ENCODE results near the gene ST6GALNAC3.

ST6GALNAC3 gene

DNA sequence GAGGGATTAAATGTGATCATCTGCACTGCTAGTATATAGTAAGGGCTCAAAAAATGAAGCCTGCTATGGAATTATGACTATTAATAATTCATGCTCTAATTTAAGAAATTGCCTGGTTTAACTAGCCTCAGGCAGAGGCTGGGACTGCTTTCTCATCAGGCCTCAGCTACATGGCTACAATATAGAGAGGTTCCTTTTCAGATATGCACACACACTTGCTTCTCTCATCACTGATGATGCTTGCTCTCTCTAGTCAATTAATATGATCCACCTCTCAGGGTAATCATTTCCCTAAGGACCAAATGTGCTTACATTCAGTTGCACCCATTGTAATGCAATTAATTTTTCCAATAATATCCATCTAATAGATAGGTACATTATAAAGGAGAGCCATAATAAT lies 467.8 kb downstream of the ST6GALNAC3 start:
- DNase-seq = no peak

DNA sequence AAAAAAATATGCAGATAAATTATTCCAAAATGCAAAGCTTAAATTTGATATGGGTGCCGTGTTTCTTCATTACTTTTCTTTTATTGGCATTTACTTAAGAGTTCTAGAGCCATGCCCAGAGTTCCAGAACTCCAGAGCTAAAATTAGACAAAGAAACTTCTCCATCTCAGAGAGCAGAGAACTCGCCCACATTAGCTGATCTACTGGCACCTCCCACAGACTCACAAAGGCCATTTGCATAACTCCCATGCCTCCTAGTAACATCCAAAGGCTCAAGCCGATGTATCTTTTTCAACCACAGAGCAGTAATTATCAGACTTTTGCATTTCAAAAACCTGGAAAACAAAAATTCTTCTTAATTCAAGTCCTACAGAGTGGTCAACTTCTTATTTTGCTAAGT lies 468.9 kb downstream of the ST6GALNAC3 start:
- no peak for DNase-seq

DNA sequence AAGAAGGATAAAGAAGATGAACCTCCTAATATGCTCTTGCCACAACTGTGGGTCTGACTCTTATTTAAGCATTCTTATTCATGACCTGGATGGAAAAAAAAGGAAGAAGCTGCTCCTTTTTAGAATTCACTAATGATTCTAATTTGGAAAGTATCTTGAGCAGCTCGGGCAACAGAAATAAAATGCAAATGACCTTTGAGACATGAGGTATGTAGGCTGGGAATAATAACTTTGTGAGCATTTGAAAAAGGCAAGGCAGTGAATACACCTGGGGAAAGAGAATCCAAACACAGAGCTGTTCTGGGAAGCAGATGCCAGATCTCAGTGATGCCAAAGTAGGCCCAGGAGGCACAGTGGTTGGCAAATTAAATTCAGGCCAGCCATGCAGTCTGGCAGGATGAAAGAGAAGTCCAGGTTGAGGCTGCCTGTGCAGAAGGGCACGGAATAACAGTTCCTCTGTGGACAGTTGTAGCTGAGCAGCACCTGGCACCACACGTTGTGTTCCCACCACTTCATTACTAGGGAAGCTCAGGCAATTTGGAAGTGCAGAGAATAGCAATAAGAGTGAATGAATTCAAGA lies 471.9 kb downstream of the ST6GALNAC3 start:
- DNase-seq = no peak

DNA sequence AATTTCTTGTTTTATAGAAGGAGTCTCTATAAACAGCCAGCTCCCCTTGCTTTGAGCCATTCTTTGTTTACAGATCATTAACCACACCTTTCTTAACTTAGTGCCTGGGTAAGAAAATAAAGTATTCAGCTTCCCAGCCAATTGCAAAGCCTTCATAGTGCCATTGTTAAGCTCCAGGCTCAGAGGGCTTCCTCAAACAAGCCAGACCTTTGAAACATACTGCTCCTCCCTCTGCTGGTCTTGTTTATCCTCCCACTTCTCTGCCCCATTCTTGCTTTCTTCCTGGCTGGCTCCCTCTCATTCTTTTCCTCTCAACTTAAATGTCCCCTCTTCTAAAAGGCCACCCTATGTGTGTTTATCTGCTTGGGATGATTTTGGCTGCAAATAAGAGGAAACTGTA lies 473.4 kb downstream of the ST6GALNAC3 start:
- DNase-seq = no peak

DNA sequence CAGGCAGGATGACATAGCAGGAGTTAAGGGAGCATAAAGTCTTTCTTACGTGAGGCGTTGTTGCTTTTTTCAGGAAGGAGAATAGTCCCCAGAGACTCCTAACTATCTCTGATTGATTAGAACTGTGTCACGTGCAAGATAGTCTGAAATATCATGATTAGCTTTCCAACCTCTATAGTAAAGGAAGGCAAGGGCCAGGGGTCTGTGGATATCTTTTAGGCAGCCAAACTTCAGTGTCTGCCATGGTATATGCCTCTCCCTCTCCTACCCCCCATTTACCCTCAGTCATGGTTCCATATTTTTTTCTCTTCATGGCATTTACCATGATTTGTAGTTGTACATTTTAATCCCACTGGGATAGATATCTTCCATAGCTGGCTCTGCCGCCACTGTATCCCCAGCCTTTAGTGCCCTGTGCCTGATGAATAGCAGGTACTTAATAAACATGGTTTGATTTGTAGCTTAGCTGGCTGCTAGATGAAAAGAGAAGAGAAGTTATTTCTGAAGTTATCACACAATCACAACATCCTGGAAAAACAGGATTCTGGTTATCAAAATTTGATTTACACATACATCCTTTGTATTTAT lies 474.1 kb downstream of the ST6GALNAC3 start:
- DNase-seq = no peak

DNA sequence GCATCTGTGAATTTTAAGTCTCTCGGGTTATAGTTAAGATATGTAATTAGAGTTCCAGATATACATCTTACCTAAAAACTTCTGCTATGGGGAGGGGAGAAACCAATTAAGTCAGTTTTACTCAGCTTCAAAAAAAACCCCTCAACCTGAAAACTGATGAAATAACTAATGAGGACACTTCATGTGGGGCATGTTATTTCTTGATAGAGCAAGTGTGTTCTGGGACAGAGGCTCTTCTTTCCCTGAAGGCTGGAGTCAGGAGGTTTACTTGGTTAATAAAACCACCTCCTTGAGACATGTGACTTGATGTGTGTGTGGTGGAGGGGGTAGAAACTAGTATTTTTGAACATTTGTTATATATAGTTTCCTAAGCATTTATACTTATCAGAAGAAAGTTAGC lies 479.7 kb downstream of the ST6GALNAC3 start:
- DNase-seq = no peak

DNA sequence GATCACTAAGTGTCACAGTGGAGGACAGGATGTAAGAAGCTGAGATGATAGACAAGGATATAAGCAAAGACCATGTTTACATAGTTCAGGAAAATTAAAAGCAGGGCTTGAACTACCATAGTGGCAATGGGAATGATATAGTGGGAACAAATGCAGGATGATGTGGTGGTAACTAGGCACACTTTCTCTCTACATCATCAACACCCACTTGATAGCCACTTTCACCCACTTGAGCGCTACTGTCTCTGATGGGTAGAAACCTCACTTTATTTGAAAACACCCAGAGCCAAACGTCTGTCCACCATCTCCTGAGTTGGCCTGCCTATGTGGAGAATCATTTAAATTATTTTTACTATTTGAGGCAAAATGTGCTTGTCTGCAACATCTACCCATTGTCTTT lies 487.7 kb downstream of the ST6GALNAC3 start:
- DNase-seq = no peak

DNA sequence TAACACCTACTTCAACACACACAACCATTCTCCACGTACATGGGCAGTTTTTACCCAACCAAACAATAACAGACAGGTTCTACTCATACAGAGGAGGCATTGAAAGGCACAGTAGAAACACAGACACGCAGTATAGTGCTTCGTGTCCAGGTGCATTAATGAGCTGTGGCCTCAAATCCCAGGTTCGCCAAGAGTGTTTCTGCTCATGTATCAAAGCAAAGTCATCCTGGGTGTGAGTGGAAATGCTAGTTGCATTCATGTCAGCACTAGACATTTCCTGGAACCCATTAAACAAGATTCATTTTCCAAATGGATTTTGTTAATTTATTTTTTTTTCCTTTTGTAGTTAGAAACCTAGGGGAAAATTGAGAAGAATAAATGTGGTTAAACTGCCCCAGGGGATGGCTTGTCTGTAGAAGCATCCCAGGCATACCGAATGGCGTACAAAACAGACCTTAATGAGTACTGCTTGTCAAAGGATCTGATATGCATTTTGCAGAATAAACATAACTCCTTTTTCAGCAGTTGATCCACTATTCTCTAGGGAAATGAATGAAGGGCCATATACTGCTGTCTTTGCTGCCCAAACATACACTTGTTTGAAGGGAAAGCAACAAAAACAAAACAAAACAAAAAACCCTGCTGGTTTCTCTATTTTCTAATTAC lies 494.2 kb downstream of the ST6GALNAC3 start:
- no peak for DNase-seq

DNA sequence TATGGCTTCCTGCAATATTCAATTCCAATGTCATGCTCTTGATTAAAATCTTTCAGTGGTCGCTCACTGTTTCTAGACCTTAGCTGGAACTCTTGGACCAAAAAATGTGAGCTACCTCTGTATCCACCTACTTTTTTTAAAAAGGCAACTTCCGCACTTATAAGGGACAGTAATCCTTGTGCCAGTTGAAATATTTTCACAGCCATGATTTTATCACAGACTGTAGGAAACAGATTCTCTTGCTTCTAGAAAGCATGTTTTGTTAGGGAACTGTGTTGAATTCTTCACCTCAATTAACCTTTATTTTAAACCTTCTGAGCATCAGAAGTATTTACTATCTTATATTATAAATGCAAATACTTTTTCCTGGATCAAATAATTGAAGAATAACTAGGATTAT lies 496.7 kb downstream of the ST6GALNAC3 start:
- no peak for DNase-seq

DNA sequence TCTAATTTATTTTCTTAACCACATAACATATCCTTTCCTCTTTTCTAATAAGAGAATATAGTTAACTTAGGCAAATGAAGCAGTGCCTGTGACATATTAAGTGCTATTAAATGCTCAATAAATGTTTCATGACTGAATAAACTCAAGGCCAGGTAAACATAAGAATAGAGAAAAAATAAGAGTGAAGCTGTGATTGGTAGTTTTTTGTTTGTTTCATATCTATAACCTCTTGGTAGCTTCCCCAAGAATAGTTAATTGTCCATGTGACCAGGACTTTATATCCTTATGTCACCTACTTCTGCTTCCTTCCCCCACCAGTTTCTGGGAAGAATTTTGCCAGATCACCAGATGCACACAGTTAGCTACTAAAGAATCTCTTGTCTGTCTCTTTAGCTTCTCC lies 497.7 kb downstream of the ST6GALNAC3 start:
- DNase-seq = no peak

DNA sequence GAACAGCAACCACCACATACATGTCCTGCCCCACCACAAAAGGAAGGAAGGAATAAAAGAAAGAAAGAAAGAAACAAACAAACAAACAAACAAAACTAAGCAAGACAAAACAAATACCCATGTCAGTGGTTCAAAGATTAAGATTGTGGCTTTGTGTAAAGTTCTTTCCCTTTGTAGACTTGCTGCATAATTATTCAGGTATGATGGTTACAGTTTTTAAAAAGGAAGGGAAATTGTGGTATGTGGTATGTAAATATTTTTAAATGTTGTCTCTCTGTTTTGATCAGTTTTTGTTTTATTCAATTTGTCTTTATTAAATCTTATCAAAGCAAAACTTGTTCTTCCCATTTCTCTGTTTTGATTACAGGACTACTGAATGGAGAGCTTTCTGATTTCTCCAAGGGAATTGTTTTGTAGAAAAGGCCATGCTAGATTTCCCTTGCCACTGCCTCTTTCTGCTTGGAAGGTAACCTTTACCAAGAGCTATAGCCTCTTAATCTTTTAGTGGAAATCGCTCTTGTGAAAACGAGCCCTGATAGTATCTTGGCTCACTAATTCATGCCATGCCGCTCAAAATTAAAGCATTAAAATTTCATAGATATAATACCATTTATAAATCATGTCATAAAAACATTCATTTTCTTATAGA lies 502.5 kb downstream of the ST6GALNAC3 start:
- no peak for DNase-seq

DNA sequence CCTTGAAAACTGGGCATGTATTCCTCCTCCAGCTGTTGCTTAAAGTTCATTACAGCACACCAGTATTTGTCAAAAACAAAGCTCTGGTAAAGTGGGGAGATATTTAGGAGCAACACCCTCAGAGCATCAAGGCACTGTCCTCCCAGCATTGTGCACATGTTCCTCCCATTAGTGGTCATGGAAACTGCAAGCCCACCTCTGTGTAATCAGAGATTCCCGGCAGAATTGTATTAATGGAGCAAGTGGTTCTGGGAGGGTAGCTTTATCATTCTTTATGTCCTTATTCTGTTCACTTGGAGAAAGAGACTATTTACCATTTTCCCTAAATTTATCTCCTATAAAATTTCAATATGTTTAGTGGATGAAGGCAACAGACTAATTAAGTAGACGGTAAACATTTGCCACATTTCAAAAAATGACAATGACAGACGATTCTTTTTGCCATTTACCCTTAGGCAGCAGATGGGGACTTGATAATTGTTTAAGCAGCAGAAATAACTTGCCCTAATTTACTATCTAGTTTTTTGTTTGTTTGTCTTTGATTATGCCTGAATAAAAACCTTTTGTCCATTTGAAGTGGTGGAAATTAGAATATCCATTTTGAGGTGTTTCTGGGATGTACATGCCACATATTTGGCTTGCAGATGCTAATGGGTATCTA lies 503.1 kb downstream of the ST6GALNAC3 start:
- DNase-seq = no peak

DNA sequence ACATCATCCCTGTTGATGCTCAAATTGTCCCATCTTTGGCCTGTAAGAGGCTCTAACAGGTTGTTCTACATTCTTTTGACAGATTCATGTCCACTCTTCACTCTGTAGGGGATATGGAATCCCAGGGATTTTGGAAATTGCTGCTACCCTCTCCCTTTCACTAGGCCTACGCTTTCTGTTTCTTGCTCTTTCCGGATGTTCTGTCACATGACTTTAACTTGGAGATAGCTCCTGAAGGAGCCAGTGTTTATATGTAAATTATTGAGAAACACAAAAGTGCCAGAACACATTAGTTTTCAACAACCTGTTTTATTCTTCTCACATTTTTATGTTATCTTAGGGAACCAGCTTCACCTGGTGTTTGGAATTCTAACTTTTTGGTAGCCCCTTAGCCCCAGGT lies 505.7 kb downstream of the ST6GALNAC3 start:
- DNase-seq = no peak

DNA sequence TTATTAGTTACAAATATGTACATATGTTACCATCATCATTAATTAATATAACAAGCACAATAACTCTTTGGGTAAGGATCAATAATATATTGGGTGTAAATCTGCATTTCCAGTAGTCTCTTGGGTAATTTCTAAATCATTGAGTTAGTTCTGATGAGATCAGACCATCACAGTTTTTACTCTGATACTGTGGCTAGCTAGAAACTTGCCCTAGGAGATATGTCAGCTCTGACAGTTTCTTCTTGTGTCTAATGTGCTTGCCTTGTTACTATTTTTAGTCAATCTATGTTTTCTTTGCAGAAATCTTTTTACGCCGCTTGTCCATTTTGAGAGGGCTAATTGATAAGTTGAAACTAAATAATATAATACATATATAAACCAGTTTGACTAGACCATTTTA lies 507.2 kb downstream of the ST6GALNAC3 start:
- DNase-seq = no peak

DNA sequence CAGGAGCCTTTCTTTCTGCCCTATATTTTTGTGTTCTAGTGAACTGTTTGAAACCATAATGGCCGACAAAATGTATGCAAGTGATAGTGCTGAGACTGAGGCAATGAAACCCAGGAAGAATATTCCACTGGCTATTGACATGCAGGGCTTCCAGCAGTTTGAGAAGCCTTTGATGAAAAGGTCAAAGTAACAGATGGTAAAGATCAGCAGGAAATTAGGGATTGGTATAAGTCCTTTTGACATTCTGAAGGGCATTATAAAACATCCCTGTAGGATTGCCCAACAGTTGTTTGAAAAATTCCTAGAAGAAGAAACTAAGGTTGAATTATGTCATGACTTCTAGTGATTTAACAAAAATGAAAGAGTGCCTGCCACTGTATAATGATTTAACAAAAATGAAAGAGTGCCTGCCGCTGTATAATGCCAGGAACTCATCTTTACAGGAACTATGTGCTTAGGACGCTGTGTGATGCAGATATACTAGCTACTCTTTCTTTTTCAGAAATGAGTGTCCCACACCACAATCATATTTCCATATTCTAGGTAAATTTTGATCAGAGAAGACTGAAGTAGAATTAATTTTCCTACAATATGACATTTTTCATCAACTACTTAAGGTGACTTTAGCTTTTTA lies 508.8 kb downstream of the ST6GALNAC3 start:
- no peak for DNase-seq

DNA sequence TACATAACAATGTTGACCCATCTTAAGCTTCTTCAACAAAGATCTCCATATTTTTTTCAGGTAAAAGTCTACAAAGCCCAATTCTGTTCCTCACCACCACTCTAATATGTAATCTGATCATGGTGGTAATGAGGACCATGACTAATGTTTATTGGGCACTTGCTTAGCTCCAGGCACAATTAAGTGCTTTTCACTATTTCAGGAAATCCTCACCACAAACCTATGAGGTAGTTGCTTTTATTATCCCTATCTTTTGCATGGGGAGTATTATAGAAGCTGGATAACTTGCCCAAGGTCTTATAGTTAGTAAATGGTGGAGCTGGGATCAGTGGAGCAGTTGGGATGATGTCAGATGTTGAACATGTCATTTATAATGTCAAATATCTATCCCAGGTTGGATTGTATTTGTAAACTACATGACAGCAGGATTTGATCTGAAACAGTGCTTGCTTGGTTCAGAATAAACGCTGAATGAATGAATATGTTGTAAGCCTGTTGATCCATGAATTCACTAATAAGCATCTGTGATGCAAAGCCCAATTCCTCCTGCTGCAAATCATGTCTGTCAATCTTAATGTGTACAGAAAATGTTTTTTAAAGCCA lies 509.4 kb downstream of the ST6GALNAC3 start:
- no peak for DNase-seq

DNA sequence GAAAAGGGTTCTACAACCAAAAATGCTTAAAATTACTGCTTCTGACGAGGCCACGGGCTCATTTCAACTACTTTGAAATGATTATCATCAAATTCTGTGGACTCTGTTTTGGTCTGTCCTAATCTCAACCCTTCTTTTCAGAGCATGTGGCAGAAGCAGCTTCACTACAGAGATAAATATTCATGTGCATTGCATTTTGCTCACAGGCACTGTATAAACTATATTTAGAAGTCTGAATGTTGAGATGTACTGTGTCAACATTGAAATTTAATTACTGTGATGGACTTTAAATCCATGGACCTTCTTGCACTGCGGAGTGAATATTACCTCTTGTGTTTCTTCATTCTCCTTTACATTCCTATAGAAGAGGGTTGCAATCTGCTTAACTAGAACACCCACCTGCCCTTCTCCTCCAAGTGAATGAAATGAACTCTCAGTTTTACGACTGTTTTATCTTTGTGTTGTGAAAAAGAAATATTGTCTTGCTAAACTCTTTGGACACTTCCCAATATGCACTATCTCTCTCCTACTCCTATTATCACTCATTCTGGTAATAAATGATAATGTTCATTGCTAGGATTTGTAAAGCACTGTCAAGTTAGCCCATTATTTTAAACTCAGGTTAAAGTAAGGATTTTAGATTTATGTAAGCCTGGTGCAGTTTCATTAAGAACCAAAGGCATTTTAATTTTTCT lies 511.6 kb downstream of the ST6GALNAC3 start:
- DNase-seq = no peak

DNA sequence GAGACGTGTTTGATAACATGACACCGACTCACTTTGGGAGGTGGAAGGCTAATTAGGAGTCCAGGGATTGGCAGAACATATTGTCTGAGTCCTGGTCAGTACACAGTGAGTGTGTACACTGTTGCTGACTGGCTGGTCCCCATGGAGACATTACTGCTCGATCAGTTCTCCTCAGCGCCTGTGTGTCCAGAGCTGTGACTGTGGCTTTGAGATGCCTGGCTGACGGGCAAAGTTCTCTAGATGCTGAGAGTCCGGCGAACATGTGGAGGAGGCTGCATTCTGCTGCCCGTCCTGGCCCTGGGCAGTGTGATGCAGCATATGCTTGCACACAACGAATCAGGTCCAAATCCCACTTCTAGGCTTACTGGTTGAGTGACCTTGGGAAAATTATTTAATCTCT lies 512.7 kb downstream of the ST6GALNAC3 start:
- DNase-seq = no peak

DNA sequence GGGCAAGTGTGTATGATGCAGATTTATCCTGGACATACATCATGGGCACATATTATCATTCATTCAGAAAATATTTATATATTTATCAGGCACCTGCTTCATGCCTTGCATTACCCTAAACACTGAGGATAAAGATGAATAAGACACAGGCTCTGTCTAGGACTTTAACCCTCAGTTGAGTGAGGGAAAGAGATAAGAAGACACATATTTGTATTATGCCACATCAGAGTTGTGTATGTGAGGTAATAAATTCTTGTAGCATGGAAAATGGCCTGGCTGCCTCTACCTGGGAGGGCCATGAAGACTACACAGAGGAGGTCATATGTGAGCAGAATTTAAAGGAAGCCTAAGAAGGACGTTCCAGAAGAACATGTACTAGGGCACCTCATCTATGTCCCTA lies 516.9 kb downstream of the ST6GALNAC3 start:
- no peak for DNase-seq

DNA sequence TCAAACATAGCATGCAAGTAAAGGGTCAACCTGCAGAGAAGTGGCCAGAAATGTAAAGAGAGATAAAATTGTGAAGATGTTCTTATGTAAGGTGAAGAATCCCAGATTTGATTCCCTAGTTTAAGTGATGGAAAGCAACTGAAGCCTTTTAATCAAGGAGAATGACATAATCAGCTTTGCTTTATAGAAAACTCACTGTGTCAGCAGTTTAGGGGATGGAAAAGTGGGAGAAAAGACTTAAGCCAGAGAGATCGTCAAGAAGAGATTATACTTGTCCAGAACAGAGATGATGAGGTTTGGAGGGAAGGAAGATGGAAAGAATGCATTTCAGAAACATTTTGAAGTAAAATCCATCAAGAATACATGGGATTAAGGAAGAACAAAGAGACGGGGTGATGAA lies 517.4 kb downstream of the ST6GALNAC3 start:
- no peak for DNase-seq

DNA sequence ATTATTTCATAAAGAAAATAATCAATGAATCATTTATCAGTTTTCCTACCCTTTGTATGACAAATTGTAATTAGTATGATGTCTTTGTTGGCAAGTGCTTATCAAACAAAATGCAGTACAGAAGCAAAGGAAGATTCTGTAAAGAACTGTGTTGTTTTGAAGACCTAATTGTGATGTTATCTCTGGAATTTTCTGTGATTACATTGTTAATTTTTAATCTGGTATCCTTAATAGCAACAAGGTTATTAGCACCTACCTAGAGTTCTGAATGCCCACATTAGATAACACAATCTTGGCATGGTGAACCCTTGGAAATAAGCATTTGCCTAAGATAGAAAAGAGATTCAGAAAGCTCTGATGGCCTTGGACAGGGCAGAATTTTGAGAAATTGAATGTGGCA lies 518.6 kb downstream of the ST6GALNAC3 start:
- DNase-seq = no peak

DNA sequence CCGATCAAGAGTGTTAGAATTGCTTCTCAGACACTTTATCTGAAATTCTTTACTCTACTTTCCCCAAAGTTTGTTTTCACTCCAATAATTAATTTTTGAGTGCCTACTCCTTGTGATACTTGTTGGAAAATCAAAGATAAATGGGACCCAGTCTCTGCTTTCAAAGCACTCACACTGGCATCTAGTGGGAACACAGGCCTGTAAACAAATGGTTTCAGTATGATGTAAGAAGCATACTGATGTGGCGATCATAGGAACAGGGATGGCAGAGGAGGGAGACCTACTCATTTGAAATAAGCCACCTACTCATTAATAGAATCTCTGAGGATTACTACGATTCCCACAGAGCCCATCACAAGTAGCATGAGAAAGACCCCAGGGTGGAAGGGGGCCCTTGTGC lies 519.1 kb downstream of the ST6GALNAC3 start:
- DNase-seq = no peak
